Fibroblast of skin of scalp (primary cell): Measurements from ENCODE around the gene DDX1.

Experiments used
- DNase-seq: peaks from one replicate; pipeline ENCODE4 v3.0.0-alpha.2; 2013

The DDX1 gene

GRCh38 chr2:15630978-15631719 lies 39.5 kb downstream of the DDX1 start:
- no peak for DNase-seq

DNA sequence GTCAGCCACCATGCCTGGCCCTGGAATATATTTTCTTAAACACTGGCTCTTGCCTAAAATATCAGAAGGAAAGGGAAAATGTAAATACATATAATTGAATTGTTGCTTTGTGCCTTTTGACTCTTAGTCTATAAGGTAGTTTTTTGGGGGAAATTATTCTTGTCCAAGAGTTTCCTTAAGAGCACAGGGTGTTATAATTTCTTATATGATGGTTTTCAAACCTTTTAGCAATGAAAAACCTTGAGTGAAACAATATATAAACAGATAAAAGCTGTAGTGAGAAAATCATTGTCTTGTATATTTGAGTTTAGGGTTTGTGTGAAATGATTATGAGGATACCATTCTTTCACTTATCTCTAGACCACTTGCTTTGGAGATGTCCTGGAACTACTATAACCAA lies 40.2 kb downstream of the DDX1 start:
- DNase-seq, result no peak

GRCh38 chr2:15633043-15633970 lies 41.6 kb downstream of the DDX1 start:
- DNase-seq, result no peak

DNA sequence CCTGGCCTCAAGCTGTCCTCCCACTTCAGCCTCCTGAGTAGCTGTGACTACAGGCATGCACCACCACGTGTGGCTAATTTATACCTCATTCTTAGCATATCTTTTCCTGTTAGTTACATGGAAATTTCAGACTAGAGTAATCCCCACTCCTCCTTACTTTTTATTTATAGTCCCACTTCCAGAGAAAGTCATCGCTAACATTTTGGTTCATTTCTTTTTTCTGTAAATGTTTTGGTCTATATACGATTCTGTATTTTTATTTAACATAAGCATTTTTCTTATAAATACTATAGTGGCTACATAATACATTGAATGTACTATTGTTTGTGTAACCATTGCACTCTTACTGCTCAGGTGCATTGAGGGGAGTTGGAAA lies 42.3 kb downstream of the DDX1 start:
- DNase-seq, result no peak

- peak; percentile 59 for DNase-seq
Observed at GRCh38 chr2:15634846-15635490, 43.3 kb downstream of the DDX1 start.

DNA sequence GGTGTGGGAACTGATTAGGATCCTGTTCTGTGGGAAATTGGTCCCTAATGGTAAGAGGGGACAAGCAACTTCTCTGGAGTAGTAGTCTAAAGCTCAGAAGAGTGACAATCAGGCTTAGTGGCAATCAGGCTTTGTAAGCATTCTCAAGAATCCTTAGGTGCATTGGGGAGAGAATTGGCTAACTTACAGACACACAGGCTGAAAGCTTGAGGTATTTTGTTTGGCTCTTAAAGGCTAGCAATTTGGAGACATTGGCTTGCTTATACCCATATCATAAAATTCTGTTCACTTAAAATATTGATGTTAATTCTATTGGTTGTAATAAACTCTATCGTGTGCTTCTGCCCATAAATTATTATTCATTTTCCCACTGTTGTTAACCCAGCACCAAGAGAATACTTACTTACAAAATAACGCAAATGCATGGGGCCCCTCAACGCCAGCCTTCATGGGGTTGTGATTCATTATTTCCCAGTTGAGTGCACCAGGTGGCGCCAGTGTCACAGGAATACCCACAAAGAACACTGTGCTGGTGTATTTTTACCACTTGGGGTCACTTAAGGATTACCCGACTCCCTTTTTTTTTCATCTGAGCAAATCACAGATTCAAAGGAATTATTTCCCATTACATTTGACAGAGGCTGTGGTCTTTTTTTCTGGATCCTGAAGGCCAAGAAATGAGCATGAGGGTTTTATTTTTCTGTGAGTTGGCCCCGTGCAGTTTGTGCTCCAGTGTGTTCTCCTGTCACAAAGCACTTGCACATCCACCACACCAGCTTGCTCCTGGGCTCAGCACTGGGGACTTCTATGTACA lies 45.5 kb downstream of the DDX1 start:
- DNase-seq, result peak; percentile 68

DNA sequence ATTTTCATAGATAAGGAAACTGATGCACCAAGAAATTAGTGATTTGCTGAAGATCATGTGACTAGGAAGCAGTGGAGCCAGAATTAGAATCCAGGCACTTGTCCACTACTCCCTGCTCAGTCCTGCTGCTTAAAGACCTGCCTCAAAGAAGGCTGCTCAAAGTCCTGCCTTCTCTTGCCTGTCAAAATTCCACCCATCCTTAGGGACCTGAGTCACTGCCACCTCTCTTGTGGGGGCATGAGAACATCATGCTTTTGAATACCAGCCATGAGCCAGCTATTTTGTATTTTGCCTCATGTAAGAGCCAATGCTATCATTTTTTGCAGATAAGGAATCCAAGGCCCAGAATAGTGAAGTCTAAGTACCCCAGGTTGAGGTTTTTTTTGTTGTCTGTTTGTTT lies 47.1 kb downstream of the DDX1 start:
- peak; percentile 81 for DNase-seq

- DNase-seq, result no peak
Observed at GRCh38 chr2:15639323-15640251, 47.9 kb downstream of the DDX1 start.

- DNase-seq, result peak; percentile 68
Observed at GRCh38 chr2:15640261-15640711, 48.6 kb downstream of the DDX1 start.

GRCh38 chr2:15640784-15641183 lies 49.1 kb downstream of the DDX1 start:
- no peak for DNase-seq

- DNase-seq, result no peak
Observed at GRCh38 chr2:15641530-15641982, 49.9 kb downstream of the DDX1 start.

DNA sequence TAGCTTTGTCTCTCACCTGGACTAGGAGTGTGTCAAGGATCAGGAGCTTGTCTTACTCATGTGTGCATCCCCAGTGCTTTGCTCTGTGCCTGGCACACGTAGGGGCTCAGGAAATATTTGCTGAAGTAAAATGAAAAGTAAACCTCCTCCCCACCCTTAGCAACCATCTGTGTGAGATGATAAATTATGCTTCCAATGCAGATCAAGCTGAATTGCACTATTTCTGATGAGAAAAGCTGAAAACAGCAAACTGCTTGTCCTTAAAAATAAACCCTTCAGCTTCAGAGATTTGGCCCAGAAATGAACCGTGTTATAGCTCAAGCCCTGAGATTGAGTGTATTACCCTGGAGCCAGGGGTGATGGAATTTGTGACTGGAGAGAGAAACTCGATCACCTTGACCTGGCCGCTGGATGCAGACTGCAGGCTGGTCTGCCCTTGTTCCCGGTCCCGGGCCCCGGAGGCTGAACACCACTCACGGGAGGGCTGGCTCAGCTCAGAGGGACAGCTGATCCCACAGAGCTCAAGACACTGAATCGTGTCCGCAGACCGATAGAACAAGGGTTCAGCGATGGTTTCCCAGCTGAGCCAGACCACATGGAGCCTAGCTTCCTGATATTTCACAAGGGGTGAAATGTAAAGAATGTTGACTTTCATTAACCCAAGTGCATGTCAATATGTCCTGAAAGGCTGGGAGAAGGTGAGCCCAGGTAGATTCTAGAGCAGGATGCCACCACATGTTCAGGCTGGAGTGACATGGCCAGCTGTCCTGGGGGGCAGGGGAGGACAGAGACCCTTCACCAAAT lies 50.5 kb downstream of the DDX1 start:
- peak; percentile 6 for DNase-seq

DNA sequence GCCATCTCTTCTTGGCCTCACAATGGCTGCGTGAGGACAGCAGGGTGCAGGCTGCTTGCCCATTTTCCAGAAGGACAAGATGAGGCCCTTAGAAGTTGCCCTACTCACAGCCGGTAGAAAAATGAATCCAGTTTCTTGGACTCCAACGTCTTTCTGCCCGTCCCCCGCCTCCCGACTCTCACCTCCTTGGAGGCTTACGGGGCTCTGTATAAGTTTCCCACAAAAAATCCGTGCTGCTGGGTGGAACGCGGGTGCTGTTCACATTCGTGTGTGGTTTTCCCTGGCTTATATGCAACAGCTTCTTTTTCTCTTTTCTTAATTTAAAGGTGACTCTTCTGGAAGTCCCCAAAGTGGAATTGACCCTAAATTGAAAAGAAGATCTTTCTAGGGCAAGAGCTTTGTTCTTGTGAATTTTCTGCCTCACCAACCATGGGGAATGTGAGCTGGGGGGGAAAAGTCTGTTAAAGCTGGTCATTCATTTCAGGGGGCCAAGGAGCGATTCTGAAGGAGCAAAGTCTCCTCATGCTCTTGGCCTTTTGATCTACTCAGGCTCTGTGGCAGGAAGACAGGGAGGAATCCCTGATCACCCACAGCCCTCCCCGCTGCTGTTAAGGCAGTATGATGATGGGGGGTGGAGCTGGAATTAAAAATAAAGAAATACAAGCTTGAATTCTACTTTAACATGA lies 51.3 kb downstream of the DDX1 start:
- no peak for DNase-seq

DNA sequence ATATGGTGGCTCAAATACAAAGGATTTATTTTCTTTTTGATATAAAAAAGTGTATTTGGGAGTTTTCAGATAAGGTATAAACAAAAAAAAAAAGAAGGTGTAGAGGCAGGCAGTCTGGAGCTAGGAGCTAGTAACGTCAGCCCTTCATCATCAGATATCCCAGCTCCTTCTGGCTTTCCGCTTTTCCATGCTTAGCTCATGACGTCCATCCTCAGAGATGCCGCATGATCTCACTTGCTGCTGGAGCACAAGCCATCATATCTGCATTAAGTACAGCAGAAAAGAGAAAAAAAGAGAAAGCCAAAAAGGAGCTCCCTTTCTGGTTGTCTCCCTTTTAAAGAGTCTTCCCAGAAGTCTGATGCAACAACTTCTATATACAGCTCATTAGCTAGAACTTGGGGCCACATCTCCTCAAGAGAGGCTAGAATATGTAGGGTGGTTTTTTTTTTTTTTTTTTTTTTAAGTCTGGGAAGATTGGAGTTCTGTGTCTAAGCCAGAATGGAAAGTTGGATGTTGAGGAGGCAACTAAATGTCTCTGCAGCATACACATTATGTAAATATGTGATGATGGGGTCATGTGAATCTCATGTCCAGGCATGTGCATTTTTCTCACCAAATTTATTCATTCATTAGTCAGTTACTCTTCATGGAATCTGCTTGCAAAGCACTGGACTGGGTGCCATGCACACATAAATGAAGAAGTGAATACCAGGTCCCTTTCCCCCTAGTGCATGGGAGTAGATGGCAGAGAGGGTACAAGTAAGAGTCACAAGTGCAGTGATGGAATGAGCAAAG lies 52.3 kb downstream of the DDX1 start:
- no peak for DNase-seq

- no peak for DNase-seq
Observed at GRCh38 chr2:15645300-15645699, 53.6 kb downstream of the DDX1 start.

DNA sequence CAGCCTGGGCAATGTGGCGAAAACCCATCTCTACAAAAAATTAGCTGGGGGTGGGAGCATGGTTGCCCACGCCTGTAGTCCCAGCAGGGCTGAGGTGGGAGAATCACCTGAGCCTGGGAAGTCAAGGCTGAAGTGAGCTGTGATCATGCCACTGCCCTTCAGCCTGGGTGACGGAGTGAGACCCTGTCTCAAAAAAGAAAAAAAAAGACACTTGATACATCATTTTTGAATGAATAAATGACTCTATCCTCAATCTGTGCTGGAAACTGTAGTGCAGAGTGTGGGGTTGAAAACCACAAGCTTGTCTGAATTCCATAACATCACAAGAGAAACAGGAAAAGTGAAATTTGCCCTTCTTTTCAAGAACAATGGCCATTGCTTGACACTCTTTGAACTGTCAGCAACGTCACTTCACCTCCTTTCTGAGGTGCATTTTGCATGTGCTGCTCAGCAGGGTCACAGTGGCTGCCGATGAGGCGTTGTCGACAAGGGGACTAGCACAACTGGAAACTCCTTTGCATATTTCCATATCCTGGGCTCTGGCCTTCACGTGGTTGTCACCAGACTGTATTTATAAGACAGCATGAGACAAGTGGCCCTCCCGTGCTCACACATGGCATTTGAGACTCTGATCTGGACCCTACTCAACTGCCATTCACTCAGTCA lies 54.2 kb downstream of the DDX1 start:
- DNase-seq, result no peak

DNA sequence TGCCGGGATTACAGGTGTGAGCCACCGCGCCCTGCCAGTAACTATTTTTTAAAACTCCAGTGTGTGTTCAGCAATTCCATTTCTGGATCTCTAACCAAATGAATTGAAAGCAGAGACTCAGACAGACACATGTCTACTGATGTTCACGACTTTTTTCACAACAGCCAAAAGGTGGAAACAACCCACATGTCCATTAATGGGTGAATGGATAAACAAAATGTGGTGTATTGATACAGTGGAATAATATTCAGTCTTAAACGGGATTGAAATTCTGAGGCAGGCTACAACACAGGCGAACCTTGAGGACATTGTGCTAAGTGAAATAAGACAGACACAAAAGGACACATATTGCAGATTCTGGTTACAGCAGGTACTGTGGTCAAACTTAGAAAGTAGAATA lies 55.0 kb downstream of the DDX1 start:
- no peak for DNase-seq
